22Rv1 (cell line): ENCODE results near the gene KRT35.

Experiments used
- ZFX ChIP-seq: fragments of 450-650 bp; IDR thresholded peaks from 2 replicates; pipeline ENCODE4 v1.6.1; 2017; ENCODE audit warnings: antibody characterized with exemption, borderline replicate concordance
- TF ChIP-seq, protein P1 (sequence below): fragments of 450-650 bp; IDR thresholded peaks from 2 replicates; pipeline ENCODE4 v1.5.1; 2017; ENCODE audit warnings: mild to moderate bottlenecking

GRCh38 chr17:41448506-41448905, 32.4 kb downstream of the KRT35 start:
- TF ChIP-seq, protein P1, sequence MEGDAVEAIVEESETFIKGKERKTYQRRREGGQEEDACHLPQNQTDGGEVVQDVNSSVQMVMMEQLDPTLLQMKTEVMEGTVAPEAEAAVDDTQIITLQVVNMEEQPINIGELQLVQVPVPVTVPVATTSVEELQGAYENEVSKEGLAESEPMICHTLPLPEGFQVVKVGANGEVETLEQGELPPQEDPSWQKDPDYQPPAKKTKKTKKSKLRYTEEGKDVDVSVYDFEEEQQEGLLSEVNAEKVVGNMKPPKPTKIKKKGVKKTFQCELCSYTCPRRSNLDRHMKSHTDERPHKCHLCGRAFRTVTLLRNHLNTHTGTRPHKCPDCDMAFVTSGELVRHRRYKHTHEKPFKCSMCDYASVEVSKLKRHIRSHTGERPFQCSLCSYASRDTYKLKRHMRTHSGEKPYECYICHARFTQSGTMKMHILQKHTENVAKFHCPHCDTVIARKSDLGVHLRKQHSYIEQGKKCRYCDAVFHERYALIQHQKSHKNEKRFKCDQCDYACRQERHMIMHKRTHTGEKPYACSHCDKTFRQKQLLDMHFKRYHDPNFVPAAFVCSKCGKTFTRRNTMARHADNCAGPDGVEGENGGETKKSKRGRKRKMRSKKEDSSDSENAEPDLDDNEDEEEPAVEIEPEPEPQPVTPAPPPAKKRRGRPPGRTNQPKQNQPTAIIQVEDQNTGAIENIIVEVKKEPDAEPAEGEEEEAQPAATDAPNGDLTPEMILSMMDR: no peak
- no peak for TF ChIP-seq ZFX
